BLaER1 (cell line): ENCODE data around the gene PTMA.

ENCODE experiments used
- H3K27ac ChIP-seq: shearing (Covaris generic); formaldehyde crosslinking; 2 replicates; pipeline ENCODE4 v1.8.1; 2022
- H3K27me3 ChIP-seq: shearing (Covaris generic); formaldehyde crosslinking; 2 replicates; pipeline ENCODE4 v1.8.1; 2022
- H3K36me3 ChIP-seq: shearing (Covaris generic); formaldehyde crosslinking; 2 replicates; pipeline ENCODE4 v1.8.1; 2022
- H3K4me1 ChIP-seq: shearing (Covaris generic); formaldehyde crosslinking; 2 replicates; pipeline ENCODE4 v1.8.1; 2022
- H3K4me2 ChIP-seq: shearing (Covaris generic); formaldehyde crosslinking; 2 replicates; pipeline ENCODE4 v1.8.1; 2022
- H3K4me3 ChIP-seq: shearing (Covaris generic); formaldehyde crosslinking; 2 replicates; pipeline ENCODE4 v1.8.1; 2022
- H3K9ac ChIP-seq: shearing (Covaris generic); formaldehyde crosslinking; 2 replicates; pipeline ENCODE4 v1.8.1; 2022
- H3K9me3 ChIP-seq: shearing (Covaris generic); formaldehyde crosslinking; 2 replicates; pipeline ENCODE4 v1.8.1; 2022
- H4K20me1 ChIP-seq: shearing (Covaris generic); formaldehyde crosslinking; 2 replicates; pipeline ENCODE4 v1.8.1; 2022
- Cebpa-rat ChIP-seq: shearing (Covaris generic); IDR thresholded peaks from 2 replicates; pipeline ENCODE4 v1.8.1; 2022

PTMA gene

DNA sequence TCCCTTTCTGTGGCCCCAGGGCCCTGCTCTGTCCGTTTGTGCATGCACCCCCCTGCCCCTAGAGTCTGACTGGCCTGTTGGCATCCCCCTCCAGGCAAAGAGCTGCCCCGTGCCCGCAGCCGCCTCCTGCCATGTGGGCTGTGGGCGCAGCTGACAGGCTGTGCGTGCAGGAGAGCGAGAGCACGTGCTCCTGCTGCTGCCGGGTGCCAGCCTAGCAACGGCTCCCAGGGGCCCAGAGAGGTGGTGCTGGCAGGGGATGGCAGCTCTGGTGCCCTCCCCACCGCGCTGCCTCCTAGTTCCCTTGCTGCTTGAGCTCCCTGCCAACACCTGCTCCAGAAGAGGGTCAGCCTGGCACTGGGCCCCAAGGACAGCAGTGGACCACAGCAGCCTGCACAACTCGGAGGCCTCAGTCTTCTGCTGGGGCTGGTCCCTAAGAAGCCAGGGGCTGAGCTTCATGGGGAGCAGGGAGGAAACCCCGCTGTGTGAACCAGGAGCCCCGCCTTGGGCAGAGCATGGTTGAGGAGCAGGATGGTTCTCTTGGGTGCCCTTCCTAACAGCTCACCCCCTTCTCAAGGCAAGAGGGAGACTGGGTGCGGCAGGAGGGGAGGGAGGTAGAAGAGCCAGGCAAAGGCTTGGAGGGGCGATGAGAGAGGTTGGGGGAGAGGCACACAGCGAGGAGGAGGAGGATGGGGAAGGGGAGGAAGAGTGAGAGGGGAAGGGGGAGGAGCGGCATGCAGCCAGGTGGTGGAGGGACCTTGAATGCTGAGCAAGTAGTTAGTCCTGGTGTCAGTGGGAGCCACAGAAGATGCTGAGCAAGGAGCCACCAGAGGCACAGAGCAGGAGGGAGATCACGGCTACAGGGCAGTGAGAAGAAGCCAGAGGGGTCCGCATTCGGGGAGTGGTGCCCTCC lies 23.8 kb upstream of the PTMA start:
- Histone ChIP-seq H3K9me3 (no peaks in the 10 kb centered on the region), H3K4me2 (peak overlapping the region; percentile 99), H3K4me3 (peak overlapping the region; percentile 85), H3K36me3 (no peaks in the 10 kb centered on the region), H4K20me1 (peaks cover 9% of the 10 kb centered on the region; the same call in 1 of the 2 replicates), H3K9ac (peak overlapping the region; percentile 99), H3K27ac (peak overlapping the region; percentile 100), H3K4me1 (peaks cover 78% of the 10 kb centered on the region), H3K27me3 (no peaks in the 10 kb centered on the region)
- TF ChIP-seq Cebpa-rat, result no peak

GRCh38 chr2:231685349-231686191 lies 22.8 kb upstream of the PTMA start:
- Histone ChIP-seq H3K4me2 (peak overlapping the region; percentile 99), H3K36me3 (no peaks in the 10 kb centered on the region), H3K9ac (peak overlapping the region; percentile 99), H3K27ac (peak overlapping the region; percentile 100), H3K4me3 (peak overlapping the region; percentile 85), H3K4me1 (peaks cover 79% of the 10 kb centered on the region), H3K27me3 (no peaks in the 10 kb centered on the region), H3K9me3 (no peaks in the 10 kb centered on the region), H4K20me1 (no peaks in the 10 kb centered on the region; the same call in 1 of the 2 replicates)
- TF ChIP-seq Cebpa-rat, result no peak

GRCh38 chr2:231686192-231687100 lies 21.9 kb upstream of the PTMA start:
- no peak for TF ChIP-seq Cebpa-rat
- Histone ChIP-seq H3K9me3 (no peaks in the 10 kb centered on the region), H3K27ac (peak overlapping the region; percentile 100), H3K9ac (peak overlapping the region; percentile 99), H4K20me1 (no peaks in the 10 kb centered on the region), H3K4me1 (peaks cover 79% of the 10 kb centered on the region), H3K27me3 (no peaks in the 10 kb centered on the region), H3K36me3 (no peaks in the 10 kb centered on the region), H3K4me3 (peak overlapping the region; percentile 85), H3K4me2 (peak overlapping the region; percentile 99)

DNA sequence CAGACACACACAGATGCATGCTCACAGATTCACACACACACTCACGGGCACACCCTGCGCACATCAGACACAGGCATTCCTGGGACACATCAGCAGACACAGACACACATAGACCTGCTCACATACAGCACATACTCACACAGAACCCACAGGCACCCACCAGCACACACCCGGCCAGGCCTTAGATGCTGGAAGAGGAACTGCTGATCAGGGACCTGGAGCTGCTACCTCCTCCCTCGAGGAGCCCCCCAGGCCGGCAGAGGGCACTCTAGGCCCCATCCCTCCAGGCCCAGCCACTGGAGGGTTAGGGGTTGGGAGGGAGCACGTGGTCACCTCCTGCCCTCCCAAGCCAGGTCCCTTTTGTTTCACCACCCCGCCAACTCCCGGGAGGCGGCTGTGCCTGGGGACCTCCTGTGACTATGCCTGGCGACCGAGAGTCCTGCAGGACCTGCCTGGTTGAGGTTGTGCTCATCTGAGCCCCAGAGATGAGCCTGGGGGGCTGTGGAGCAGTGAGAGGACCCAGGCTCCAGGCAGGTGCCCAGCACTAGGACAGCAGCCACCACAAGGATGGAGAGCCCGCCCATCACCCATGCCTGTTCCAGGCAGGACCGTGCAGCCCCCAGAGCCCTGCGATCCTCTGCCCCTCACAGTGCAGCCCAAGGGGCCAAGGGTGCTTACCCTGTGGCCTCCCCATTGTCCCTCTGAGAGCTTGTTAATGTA lies 21.0 kb upstream of the PTMA start:
- Histone ChIP-seq H3K4me1 (peaks cover 78% of the 10 kb centered on the region), H3K36me3 (no peaks in the 10 kb centered on the region), H3K4me2 (peak overlapping the region; percentile 99), H3K9me3 (no peaks in the 10 kb centered on the region), H3K27ac (peak overlapping the region; percentile 100), H3K9ac (peak overlapping the region; percentile 99), H4K20me1 (no peaks in the 10 kb centered on the region), H3K4me3 (peak overlapping the region; percentile 85), H3K27me3 (no peaks in the 10 kb centered on the region)
- TF ChIP-seq Cebpa-rat, result no peak

- H3K27me3 ChIP-seq, result no peaks in the 10 kb centered on the region
- H3K4me2 ChIP-seq, result peak overlapping the region; percentile 99
- peaks cover 78% of the 10 kb centered on the region for H3K4me1 ChIP-seq
- no peaks in the 10 kb centered on the region for H3K36me3 ChIP-seq
- no peak for TF ChIP-seq Cebpa-rat
- H3K9me3 ChIP-seq, result no peaks in the 10 kb centered on the region
- H3K4me3 ChIP-seq, result peak overlapping the region; percentile 85; the same call in 1 of the 2 replicates
- H3K9ac ChIP-seq, result peak overlapping the region; percentile 99
- peak overlapping the region; percentile 100 for H3K27ac ChIP-seq
- no peaks in the 10 kb centered on the region for H4K20me1 ChIP-seq
These were observed 20.4 kb upstream of the PTMA start for GRCh38 chr2:231687961-231688360.

DNA sequence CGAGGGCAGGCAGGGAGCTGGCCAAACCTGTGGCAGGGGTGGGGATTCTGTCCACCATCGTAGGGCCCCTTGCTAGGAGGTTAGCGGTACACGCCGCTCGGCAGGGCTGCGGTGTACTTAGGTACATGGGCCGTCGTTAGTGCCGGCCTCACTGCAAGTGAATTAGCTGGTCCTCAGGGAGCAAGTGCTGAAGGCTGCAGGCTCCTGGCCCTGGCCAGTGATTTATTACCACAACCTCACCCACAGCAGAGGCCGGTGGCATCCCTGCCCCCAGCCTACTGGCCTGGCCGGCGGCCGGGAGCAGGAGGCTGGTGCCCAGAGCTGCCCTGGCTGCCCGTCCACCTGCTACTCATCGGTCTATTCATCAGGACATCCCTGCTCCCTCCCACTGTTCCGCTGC lies 19.6 kb upstream of the PTMA start:
- Histone ChIP-seq H3K27ac (peak overlapping the region; percentile 100), H3K9ac (peak overlapping the region; percentile 29; the same call in 1 of the 2 replicates), H3K4me2 (peak overlapping the region; percentile 45; the same call in 1 of the 2 replicates), H3K36me3 (no peaks in the 10 kb centered on the region), H3K9me3 (no peaks in the 10 kb centered on the region), H3K4me1 (peaks cover 80% of the 10 kb centered on the region), H3K4me3 (no peak overlapping the region), H4K20me1 (no peaks in the 10 kb centered on the region), H3K27me3 (no peaks in the 10 kb centered on the region)
- TF ChIP-seq Cebpa-rat, result no peak

- Histone ChIP-seq H4K20me1 (no peaks in the 10 kb centered on the region), H3K9ac (0 out of 2 replicates have a peak overlapping the region, but pooled peaks have one; percentile 29), H3K36me3 (no peaks in the 10 kb centered on the region), H3K27ac (peak overlapping the region; percentile 100), H3K4me1 (peaks cover 76% of the 10 kb centered on the region), H3K4me3 (no peak overlapping the region), H3K9me3 (no peaks in the 10 kb centered on the region), H3K4me2 (peak overlapping the region; percentile 45), H3K27me3 (no peaks in the 10 kb centered on the region)
- no peak for TF ChIP-seq Cebpa-rat
These were observed 19.0 kb upstream of the PTMA start for GRCh38 chr2:231689124-231689893.

- no peak for TF ChIP-seq Cebpa-rat
- Histone ChIP-seq H3K4me2 (no peak overlapping the region), H3K9ac (no peak overlapping the region), H3K9me3 (no peaks in the 10 kb centered on the region), H4K20me1 (no peaks in the 10 kb centered on the region), H3K27me3 (no peaks in the 10 kb centered on the region), H3K4me1 (peaks cover 56% of the 10 kb centered on the region), H3K27ac (no peak overlapping the region), H3K4me3 (no peak overlapping the region), H3K36me3 (no peaks in the 10 kb centered on the region)
These were observed 17.0 kb upstream of the PTMA start for GRCh38 chr2:231691251-231691772.
